ENCODE results near the gene NOC2L.

DNA sequence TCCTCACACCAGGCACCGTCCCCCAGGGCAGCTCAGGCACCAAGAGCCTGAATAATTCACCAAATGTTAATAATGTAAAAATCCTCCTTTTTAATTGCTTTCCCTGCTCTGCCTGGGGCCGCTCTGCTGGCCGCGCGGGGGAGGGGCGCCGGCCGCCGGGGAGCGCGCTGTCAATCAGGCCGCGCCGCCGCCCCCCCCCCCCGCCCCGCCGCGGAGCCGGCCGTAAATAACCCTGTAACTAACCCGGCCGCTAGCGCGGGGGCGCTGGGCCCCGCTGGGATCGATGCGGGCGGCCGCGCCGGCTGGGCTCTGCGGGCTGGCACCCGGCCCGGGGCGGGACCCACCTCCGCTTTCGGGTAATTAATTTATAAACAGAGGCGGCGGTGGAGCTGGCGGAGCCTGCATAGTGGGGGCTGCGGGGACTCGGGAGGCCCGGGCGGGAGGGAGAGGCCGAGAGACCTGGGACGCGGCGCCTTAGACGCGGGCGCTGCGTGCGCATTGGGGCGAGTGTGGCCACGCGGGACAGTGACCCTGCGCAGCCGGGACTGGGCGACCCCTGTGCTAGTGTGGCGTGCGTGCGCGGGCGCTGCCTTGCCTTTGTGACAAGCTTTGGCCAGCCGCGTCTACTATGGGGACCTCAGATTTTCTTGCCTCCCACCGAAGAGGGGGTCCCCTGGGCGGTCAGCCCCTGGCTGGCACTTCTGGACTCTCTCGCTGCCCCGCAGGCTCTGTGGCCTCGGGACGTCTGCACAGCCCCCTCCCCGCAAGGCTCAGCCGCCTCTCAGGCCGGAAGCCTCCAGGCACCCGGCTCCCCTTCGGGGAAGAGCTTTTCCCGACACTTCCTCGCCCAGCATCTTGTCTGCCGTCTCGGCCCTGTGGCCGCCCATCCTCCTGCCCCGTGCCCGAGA, 18.7 kb downstream of the NOC2L start:
- TF ChIP-seq, protein P1, sequence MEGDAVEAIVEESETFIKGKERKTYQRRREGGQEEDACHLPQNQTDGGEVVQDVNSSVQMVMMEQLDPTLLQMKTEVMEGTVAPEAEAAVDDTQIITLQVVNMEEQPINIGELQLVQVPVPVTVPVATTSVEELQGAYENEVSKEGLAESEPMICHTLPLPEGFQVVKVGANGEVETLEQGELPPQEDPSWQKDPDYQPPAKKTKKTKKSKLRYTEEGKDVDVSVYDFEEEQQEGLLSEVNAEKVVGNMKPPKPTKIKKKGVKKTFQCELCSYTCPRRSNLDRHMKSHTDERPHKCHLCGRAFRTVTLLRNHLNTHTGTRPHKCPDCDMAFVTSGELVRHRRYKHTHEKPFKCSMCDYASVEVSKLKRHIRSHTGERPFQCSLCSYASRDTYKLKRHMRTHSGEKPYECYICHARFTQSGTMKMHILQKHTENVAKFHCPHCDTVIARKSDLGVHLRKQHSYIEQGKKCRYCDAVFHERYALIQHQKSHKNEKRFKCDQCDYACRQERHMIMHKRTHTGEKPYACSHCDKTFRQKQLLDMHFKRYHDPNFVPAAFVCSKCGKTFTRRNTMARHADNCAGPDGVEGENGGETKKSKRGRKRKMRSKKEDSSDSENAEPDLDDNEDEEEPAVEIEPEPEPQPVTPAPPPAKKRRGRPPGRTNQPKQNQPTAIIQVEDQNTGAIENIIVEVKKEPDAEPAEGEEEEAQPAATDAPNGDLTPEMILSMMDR (IDR thresholded peaks at IDR 0.05; ENCODE audit: insufficient read depth, low read length): no peak
- TF ChIP-seq GABPA (IDR thresholded peaks at IDR 0.05; ENCODE audit: low read depth) (no peak), SPI1 (IDR thresholded peaks at IDR 0.05; ENCODE audit: borderline replicate concordance, low read depth) (no peak; the same call in 1 of the 2 replicates), POLR2AphosphoS5 (IDR thresholded peaks at IDR 0.05; ENCODE audit: low read depth) (no peak)
- TF ChIP-seq, protein P2, sequence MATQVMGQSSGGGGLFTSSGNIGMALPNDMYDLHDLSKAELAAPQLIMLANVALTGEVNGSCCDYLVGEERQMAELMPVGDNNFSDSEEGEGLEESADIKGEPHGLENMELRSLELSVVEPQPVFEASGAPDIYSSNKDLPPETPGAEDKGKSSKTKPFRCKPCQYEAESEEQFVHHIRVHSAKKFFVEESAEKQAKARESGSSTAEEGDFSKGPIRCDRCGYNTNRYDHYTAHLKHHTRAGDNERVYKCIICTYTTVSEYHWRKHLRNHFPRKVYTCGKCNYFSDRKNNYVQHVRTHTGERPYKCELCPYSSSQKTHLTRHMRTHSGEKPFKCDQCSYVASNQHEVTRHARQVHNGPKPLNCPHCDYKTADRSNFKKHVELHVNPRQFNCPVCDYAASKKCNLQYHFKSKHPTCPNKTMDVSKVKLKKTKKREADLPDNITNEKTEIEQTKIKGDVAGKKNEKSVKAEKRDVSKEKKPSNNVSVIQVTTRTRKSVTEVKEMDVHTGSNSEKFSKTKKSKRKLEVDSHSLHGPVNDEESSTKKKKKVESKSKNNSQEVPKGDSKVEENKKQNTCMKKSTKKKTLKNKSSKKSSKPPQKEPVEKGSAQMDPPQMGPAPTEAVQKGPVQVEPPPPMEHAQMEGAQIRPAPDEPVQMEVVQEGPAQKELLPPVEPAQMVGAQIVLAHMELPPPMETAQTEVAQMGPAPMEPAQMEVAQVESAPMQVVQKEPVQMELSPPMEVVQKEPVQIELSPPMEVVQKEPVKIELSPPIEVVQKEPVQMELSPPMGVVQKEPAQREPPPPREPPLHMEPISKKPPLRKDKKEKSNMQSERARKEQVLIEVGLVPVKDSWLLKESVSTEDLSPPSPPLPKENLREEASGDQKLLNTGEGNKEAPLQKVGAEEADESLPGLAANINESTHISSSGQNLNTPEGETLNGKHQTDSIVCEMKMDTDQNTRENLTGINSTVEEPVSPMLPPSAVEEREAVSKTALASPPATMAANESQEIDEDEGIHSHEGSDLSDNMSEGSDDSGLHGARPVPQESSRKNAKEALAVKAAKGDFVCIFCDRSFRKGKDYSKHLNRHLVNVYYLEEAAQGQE (IDR thresholded peaks at IDR 0.05; ENCODE audit: insufficient replicate concordance, low read depth): no peak
